Measurements from ENCODE around the gene MRPS12. TPM values are rescaled to one million over a fixed set of nuclear protein-coding genes. Genes with fewer than 3 reads are reported as not detected.

Gene MRPS12
- total RNA-seq, 1 donor from 2014 or later, result 67.6 TPM

GRCh38 chr19:38980583-38981374 lies 50.0 kb downstream of the MRPS12 start:
- intact Hi-C loops (cut with micrococcal nuclease), result no loop called here

More at GRCh38 chr19:38980583-38981374, 50.0 kb downstream of the MRPS12 start:
- no peak for TF ChIP-seq CTCF (IDR thresholded peaks at IDR 0.05; ENCODE audit: borderline replicate concordance)
- H3K4me3 ChIP-seq, result no peak overlapping the region
- no peak for DNase-seq
- H3K9me3 ChIP-seq (replicated peaks), result peaks cover 25% of the 10 kb centered on the region
- H3K27ac ChIP-seq (replicated peaks), result no peak overlapping the region
- H3K4me1 ChIP-seq, result peaks cover 12% of the 10 kb centered on the region
- no peaks in the 10 kb centered on the region for H3K36me3 ChIP-seq
- H3K27me3 ChIP-seq (ENCODE audit: low read depth), result peaks cover 54% of the 10 kb centered on the region

Other genes with a start within 250 kb of the MRPS12 start
- 0.22 TPM for gene CAPN12, start 186.5 kb upstream of the MRPS12 start, total RNA-seq
- gene LGALS7, start 157.4 kb upstream of the MRPS12 start, total RNA-seq, result not detected
- gene LGALS7B, start 141.7 kb upstream of the MRPS12 start, total RNA-seq, result not detected
- gene LGALS4, start 118.0 kb upstream of the MRPS12 start, total RNA-seq, result 0.82 TPM
- 947 TPM for gene ECH1, start 99.2 kb upstream of the MRPS12 start, total RNA-seq
- 140 TPM for gene HNRNPL, start 81.0 kb upstream of the MRPS12 start, total RNA-seq
- gene RINL, start 52.7 kb upstream of the MRPS12 start, total RNA-seq, result 3.7 TPM
- gene SIRT2, start 31.3 kb upstream of the MRPS12 start, total RNA-seq, result 99.0 TPM
- 18.4 TPM for gene NFKBIB, start 31.0 kb upstream of the MRPS12 start, total RNA-seq
- not detected for gene CCER2, start 18.8 kb upstream of the MRPS12 start, total RNA-seq
- gene SARS2, start 181 bp upstream of the MRPS12 start, total RNA-seq, result 13.6 TPM
- gene FBXO17, start 44.8 kb downstream of the MRPS12 start, total RNA-seq, result 3.0 TPM
- gene FBXO27, start 101.6 kb downstream of the MRPS12 start, total RNA-seq, result 20.9 TPM
- gene ACP7, start 153.4 kb downstream of the MRPS12 start, total RNA-seq, result not detected
- 17.0 TPM for gene PAK4, start 194.8 kb downstream of the MRPS12 start, total RNA-seq